Epidermal melanocyte (primary cell): ENCODE measurements around the gene ZNF207.
"Not testable (repeated sequence)": the region's sequence is repeated elsewhere in the genome, so short reads cannot be mapped to it uniquely, and the experiment has no call there.

Source experiments
- DNase-seq: peaks from one replicate; pipeline ENCODE4 v3.0.0; 2011; ENCODE audit warnings: low spot score; ENCODE audit not compliant: insufficient read length

The ZNF207 gene

DNA sequence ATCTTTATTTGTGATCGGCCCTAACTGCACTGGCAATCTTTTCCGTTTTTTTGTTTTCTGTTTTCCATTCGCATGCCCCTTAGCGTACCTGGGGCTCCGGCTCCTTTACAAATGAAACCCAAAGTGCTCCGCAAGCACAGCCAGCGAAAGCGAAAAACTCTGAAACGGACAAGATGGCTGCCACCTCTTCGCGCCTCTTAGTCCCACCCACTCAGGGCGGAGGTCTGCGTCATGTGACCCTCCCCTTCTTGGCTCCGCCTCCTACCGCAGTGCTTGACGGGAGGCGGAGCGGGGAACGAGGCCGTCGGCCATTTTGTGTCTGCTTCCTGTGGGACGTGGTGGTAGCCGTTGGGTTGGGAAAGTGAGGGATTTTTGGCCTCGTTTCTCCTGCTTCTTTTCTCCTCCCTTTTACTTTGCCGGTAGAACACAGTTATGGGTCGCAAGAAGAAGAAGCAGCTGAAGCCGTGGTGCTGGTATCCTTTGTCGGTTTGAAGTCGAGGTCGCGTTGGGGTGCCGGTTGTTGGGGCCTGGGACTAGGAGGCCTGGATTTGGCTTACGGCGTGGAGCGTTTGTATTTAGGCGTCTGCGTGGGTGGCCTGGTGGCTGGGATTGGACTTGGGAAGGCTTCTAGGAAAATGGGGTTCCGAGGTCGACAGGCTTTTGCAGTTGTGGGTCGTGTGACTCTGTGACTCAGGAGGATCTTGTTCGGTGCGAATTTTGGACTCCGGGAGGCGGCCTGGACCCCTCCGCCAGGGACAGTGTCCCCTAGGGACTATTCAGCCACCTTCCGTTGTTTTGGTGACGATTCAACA is at the start of gene ZNF207:
ZNF207 (plus strand) TSS at position 304 of the 812 bp plus-strand sequence; CDS start at position 433, 129 bp downstream.
- peak; percentile 73 for DNase-seq

DNA sequence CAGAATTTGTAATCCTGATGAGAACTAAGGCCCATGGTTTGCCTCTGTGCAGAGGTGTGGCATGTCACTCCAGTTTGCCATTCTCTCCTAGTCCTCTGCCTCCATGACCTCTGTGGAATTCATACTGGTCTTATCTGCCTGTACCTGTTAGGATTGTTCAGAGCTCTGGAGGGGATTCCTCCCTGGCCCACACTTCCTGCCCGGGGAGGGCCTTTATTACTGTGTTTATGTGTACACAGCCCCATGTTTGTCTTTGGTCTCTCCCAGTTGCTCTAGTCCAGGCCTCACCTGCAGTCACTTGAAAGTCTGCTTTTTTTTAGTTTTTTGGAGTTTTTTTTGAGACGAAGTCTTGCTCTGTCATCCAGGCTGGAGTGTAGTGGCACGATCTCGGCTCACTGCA is 47.9 kb upstream of the ZNF207 start:
- DNase-seq = no peak

DNA sequence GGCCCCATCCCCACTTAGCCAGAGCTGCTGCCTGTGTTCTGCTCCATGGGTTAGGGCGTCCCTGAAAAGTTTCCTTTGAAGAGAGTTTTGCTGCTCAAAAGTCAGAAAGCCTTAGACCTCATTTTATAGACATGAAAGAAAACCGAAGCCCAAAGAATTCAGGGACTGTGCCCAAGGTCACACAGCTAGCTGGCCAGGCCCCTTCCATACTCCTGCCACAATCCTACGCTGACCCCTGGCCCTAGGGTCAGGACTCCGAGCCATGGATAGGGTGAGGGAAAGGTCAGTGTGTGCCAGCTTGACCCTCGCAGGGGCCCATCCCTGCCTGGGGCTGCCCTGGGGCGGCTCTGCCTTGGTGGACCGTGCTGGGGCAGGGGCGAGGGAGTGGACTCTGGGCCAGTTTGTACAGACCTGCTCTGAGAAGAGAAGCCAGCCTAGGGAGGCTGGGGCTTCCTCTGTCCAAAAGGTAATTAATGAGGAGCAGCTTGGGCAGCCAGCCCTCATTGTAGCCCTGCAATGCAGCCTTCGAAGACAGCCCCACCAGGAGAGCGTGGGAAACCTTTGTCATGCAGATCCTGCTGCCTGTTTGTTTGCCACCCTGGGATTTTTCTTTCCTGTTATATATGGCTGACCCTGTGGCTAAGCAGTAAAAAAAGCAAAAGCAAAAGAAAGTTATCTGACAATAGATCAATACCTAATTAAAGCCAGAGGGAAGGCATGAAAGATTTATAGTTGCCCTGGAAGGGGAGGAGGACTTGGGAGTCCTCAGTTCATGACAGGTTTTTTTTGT is 46.9 kb upstream of the ZNF207 start:
- DNase-seq = no peak

- DNase-seq = no peak
Measured at GRCh38 chr17:32303781-32304288, 46.1 kb upstream of the ZNF207 start.

- no peak for DNase-seq
Measured at GRCh38 chr17:32305049-32305448, 44.9 kb upstream of the ZNF207 start.

DNA sequence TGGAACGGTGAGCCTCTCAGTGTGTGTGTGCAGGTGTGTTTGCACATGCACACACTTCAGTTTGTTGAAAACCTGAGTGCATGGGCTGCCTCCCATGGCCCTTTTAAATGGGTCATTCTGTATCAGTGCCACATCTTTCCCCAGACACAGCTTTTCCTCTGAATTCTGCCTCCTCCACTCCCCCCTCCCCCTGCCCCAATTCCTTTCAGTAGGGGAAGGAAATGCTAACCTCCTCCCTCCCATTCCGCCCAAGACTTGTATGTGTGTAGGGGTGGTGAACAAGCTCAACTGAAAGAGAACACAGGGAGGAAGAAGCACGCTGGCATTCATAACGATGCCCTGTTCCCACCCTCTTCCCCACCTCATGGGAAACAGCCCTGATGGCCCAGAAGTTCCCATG is 42.3 kb upstream of the ZNF207 start:
- DNase-seq = no peak

- DNase-seq = no peak
Measured at GRCh38 chr17:32311028-32311536, 38.9 kb upstream of the ZNF207 start.

DNA sequence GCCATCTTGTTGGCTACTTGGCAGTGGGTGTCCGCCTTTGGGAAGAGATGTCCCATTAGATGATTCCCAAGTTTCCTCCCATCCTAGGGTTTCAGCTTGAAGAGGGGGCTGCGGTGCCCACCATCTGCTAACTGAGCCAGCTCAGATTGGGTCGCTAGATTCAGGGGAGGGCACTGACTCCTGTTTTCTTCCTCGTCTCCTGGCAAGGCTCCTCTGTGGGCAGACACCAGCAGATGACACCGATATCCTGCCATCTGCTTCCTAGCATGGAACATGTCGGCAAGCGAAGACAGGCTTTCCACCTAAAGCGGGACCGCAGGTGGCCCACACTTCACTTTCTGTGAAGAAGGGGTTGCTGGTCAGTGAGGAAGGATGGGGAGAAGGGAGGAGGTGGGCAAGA is 35.3 kb upstream of the ZNF207 start:
- DNase-seq = no peak

DNA sequence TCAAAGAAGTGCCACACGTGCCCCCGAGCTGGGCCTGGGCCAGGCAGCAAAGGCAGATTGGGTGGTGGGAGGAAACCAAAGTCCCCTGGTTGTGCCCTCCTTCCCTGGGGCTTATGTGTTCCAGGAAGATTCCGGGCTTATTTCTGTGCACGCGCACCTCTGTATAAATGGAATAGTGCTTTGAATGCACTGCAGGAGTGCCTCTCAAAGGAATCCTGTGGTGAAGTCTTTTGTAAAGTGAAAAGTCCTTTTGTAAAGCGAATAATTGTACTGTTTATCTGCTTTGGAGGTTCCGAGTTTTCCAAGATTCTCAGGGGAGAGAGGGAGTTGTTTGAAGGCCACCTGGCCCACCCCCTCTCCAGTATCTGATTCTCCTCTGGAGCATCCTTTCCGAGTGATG is 34.8 kb upstream of the ZNF207 start:
- DNase-seq = no peak

DNA sequence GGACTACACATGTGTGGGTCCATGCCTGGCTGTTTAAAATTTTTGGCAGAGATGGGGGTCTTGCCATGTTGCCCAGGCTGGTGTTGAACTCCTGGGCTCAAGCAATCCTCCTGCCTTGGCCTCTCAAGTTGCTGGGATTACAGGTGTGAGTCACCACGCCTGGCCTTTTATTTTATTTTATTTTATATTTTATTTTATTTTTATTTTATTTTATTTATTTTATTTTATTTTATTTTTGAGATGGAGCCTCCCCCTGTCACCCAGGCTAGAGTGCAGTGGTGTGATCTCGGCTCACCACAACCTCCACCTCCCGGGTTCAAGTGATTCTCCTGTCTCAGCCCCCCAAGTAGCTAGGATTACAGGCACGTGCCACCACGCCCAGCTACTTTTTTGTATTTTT is 33.3 kb upstream of the ZNF207 start:
- not testable (repeated sequence) for DNase-seq

DNA sequence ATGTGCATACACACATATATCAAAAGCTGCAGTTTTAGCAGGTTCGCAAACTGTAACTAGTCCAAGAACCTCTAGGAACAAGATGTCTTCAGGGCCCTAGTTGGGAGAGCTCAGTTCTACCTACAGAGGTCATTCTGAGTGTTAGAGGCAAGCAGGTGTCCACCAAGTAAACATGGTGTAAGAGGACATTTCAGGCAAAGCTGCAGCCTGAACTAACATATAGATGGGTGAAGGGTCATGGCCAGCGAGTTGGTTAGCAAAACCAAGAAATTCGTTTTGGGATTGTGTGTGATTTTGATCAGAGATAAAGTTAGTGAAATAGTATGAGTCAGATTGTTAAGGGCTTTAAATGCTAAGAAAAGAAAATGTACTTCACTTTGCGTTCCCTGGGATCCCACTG is 32.6 kb upstream of the ZNF207 start:
- DNase-seq = no peak

DNA sequence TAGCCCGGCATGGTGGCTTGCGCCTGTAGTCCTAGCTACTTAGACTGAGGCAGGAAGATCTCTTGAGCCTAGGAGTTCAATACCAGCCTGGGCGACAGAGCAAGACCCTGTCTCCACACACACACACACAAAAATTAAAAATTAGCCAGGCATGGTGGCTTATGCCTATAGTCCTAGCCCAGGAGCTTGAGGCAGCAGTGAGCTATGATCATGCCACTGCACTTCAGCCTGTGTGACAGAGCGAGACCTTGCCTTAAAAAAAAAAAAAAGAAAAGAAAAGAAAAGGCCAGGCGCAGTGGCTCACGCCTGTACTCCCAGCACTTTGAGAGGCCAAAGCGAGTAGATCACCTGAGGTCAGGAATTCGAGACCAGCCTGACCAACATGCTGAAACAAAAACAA is 31.9 kb upstream of the ZNF207 start:
- no peak for DNase-seq

- DNase-seq = peak; percentile 60
Measured at GRCh38 chr17:32319548-32319905, 30.4 kb upstream of the ZNF207 start.

DNA sequence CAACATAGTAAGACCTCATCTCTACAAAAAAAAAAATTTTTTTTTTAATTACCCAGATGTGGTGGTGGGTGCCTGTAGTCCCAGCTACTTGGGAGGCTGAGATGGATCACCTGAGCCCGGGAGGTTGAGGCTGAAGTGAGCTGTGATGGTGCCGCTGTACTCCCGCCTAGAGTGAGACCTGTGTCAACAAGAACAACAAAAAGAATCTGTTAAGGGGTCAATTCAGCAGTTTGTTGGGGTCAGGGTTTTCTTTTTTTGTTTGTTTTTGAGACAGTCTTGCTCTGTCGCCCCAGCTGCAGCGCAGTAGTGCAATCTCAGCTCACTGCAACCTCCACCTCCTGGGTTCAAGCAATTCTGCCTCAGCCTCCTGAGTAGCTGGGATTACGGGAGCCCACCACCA is 29.9 kb upstream of the ZNF207 start:
- DNase-seq = not testable (repeated sequence)

- no peak for DNase-seq
Measured at GRCh38 chr17:32320847-32321246, 29.1 kb upstream of the ZNF207 start.

DNA sequence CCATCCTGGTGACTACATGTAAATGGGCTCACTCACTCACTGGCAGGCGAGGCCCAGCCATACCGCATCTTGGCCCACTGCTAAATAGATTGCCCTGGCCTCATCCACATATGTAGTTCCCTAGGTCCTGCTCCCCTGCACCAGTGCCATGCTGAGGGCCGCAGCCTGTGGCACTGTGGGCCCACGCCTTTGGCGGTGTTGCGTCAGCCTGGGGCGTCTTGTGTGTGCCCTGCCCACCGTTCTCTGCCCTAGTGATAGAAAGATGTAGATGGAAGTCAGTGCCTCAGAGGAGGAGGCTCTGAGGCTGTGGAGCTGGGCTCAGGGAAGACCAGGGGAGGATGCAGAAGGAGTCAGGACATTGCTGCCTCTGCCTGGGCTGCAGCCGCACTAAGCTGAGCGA is 26.9 kb upstream of the ZNF207 start:
- no peak for DNase-seq

- DNase-seq = no peak
Measured at GRCh38 chr17:32323811-32324491, 26.0 kb upstream of the ZNF207 start.

DNA sequence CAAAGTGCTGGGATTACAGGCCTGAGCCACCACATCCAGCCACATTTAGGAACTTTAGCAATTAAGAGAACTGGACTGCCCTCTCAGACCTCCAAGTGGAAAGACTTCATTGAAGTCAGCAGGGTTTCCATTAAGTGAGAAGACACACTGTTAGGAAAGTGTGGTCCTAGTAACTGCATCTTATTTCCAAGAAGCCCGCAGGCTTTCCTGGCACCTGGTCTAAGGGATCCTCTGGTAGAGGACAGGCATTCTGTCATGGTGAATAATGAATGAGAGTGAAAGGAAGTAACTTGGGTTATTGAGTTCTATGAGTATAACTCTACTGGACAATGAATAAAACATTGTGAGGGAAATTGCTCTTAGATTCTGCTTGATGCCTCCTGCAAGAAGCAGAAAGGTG is 22.0 kb upstream of the ZNF207 start:
- DNase-seq = no peak

DNA sequence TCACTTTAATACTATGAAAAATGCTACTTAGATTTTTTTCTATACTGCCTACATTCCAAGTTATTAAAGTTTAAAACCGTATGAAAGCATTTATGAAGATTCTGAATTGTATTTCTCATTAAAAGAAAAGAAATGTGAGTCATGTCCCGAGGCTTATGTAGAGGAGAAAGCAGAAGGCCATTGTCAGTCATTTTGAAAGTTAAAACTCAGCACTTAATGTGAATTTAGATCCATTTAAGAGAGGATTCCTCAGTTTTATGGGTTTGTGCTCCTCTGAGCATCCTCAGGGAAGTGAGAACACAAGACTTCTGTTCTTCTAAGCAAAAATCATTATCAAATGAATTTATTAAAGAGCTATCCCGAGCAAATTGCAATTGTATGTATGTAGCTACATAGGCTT is 19.8 kb upstream of the ZNF207 start:
- no peak for DNase-seq

GRCh38 chr17:32331243-32332040 is 18.5 kb upstream of the ZNF207 start:
- DNase-seq = no peak

GRCh38 chr17:32333187-32333586 is 16.8 kb upstream of the ZNF207 start:
- no peak for DNase-seq
